Measurements from ENCODE around the gene CAPN15.

The CAPN15 gene

GRCh38 chr16:510066-510825 is 17.3 kb upstream of the CAPN15 start:
- no peak for TF ChIP-seq CTCF (IDR thresholded peaks at IDR 0.05; ENCODE audit: low read depth, low read length)
- no peak overlapping the region for H3K4me3 ChIP-seq (ENCODE audit: low read depth, low read length)

- TF ChIP-seq CTCF (IDR thresholded peaks at IDR 0.05; ENCODE audit: low read depth, low read length): no peak
- H3K4me3 ChIP-seq (ENCODE audit: low read depth, low read length): no peak overlapping the region
Observed at GRCh38 chr16:512802-513201, 14.7 kb upstream of the CAPN15 start.

DNA sequence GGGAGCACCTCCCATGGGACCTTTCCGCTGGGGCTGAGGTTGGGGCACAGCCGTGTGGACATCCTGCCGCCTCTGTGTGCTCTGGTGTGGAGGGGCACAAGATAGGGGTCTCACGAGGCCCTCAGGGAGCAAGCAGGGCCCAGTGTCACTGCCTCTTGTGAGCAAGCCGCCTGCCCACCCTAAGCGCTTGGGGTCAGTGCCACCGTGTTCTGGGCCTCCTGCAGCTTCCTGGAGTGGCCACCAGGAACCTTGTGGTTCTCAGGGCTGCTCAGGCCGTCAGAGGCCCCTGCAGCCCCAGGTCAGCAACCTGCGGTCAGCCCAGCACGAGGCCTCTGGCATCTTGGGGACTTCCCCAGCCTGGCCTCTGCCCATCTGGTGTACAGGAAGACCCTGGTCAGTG is 13.6 kb upstream of the CAPN15 start:
- no peak for TF ChIP-seq CTCF (IDR thresholded peaks at IDR 0.05; ENCODE audit: low read depth, low read length)
- H3K4me3 ChIP-seq (ENCODE audit: low read depth, low read length): no peak overlapping the region

GRCh38 chr16:515175-515938 is 12.2 kb upstream of the CAPN15 start:
- no peak for TF ChIP-seq CTCF (IDR thresholded peaks at IDR 0.05; ENCODE audit: low read depth, low read length)
- no peak overlapping the region for H3K4me3 ChIP-seq (ENCODE audit: low read depth, low read length)

- no peak overlapping the region for H3K4me3 ChIP-seq (ENCODE audit: low read depth, low read length)
- TF ChIP-seq CTCF (IDR thresholded peaks at IDR 0.05; ENCODE audit: low read depth, low read length): no peak
Observed at GRCh38 chr16:515939-516226, 11.6 kb upstream of the CAPN15 start.

GRCh38 chr16:516301-516700 is 11.2 kb upstream of the CAPN15 start:
- H3K4me3 ChIP-seq (ENCODE audit: low read depth, low read length): no peak overlapping the region
- TF ChIP-seq CTCF (IDR thresholded peaks at IDR 0.05; ENCODE audit: low read depth, low read length): no peak

DNA sequence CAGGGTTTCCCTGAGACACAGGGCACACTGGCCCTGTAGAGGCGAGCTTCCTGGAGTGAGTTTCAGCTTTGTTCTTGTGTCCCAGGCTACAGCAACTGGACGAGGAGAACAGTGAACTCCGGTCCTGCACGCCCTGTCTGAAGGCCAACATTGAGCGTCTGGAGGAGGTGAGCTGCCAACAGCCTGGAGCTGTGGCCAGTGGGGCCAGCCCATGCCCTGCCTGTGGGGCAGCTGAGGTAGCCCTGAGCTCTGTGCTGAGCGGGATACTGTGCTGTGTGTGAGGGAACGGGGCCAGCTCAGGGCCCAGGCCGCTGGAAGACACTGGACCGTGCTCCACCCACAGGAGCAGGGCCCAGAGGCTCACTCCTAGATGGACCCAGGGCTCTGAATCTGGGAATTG is 8.7 kb upstream of the CAPN15 start:
- TF ChIP-seq CTCF (IDR thresholded peaks at IDR 0.05; ENCODE audit: low read depth, low read length): no peak
- H3K4me3 ChIP-seq (ENCODE audit: low read depth, low read length): no peak overlapping the region
